ENCODE data around the gene TASL.

DNA sequence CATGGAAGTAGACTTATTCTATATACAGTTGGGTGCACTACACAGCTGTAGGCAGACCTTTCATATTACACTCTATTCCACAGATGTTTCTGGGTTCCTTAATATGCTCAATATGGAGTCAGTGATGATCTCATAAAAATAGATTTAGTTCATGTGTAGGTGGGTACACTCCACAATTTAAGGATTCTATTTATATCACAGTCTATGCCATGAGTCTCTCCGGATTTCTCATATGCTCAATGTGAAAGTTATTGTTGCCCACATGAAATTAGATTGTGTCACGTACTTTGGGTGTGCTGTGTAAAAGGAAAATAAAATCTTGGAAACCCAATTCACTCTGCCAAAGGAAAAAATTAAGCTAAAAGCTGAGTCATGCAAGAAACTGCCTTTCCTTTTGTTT, 32.5 kb upstream of the TASL start:
- no peak for TF ChIP-seq POLR2A (IDR thresholded peaks at IDR 0.05; ENCODE audit: low read depth, low read length)
- no peak for TF ChIP-seq POLR2AphosphoS5 (IDR thresholded peaks at IDR 0.05; ENCODE audit: low read depth, low read length)
